Neural progenitor cell (in vitro differentiated cells): ENCODE measurements around the gene COL21A1. TPM values are rescaled to one million over a fixed set of nuclear protein-coding genes. Genes with fewer than 3 reads are reported as not detected.

ENCODE experiments used
- DNase-seq: peaks from one replicate; pipeline ENCODE4 v3.0.0-alpha.2; 2016; ENCODE audit warnings: low spot score
- H2AFZ ChIP-seq: fragments of 200-600 bp; sonication (generic); replicated peaks from 2 replicates; pipeline ENCODE4 v1.6.1; 2016; ENCODE audit warnings: antibody characterized with exemption
- H3F3A ChIP-seq: fragments of 200-600 bp; sonication (generic); 2 replicates; pipeline ENCODE4 v1.6.1; 2016; ENCODE audit warnings: antibody characterized with exemption, low read depth
- H3K27ac ChIP-seq: fragments of 200-600 bp; sonication (generic); 2 replicates; pipeline ENCODE4 v1.5.1; 2016; ENCODE audit warnings: mild to moderate bottlenecking
- H3K27me3 ChIP-seq: fragments of 200-600 bp; sonication (generic); 2 replicates; pipeline ENCODE4 v1.6.1; 2016; ENCODE audit warnings: mild to moderate bottlenecking, moderate library complexity
- H3K36me3 ChIP-seq: fragments of 200-600 bp; sonication (generic); 2 replicates; pipeline ENCODE4 v1.5.1; 2016
- H3K4me1 ChIP-seq: fragments of 200-600 bp; sonication (generic); 2 replicates; pipeline ENCODE4 v1.6.1; 2016; ENCODE audit warnings: mixed run types
- H3K4me2 ChIP-seq: fragments of 200-600 bp; sonication (generic); 2 replicates; pipeline ENCODE4 v1.6.1; 2016
- H3K4me3 ChIP-seq: fragments of 200-600 bp; sonication (generic); 2 replicates; pipeline ENCODE4 v1.5.1; 2016
- H3K79me2 ChIP-seq: fragments of 200-600 bp; sonication (generic); 2 replicates; pipeline ENCODE4 v1.6.1; 2016; ENCODE audit warnings: low read depth
- H3K9ac ChIP-seq: fragments of 200-600 bp; sonication (generic); 2 replicates; pipeline ENCODE4 v1.6.1; 2016
- H3K9me3 ChIP-seq: fragments of 200-600 bp; sonication (generic); 2 replicates; pipeline ENCODE4 v1.5.1; 2016; ENCODE audit warnings: low read depth
- H4K20me1 ChIP-seq: fragments of 200-600 bp; sonication (generic); 2 replicates; pipeline ENCODE4 v1.6.1; 2016; ENCODE audit warnings: low read depth
- H3K27ac Mint-ChIP-seq: 3 replicates; pipeline ENCODE4 v1.8.0; 2021; ENCODE audit warnings: mixed read lengths
- H3K27me3 Mint-ChIP-seq: 2 replicates; pipeline ENCODE4 v1.8.0; 2022; ENCODE audit warnings: low read depth, mild to moderate bottlenecking, inconsistent platforms, moderate library complexity, mixed read lengths; ENCODE audit not compliant: insufficient read depth
- H3K36me3 Mint-ChIP-seq: 3 replicates; pipeline ENCODE4 v1.8.0; 2021; ENCODE audit warnings: mixed read lengths
- H3K4me1 Mint-ChIP-seq: 3 replicates; pipeline ENCODE4 v1.8.0; 2021; ENCODE audit warnings: mixed read lengths
- H3K4me3 Mint-ChIP-seq: 3 replicates; pipeline ENCODE4 v1.8.0; 2021; ENCODE audit warnings: mild to moderate bottlenecking, moderate library complexity, mixed read lengths
- H3K9me3 Mint-ChIP-seq: 3 replicates; pipeline ENCODE4 v1.8.0; 2020; ENCODE audit warnings: mixed read lengths
- CTCF ChIP-seq: fragments of 200-600 bp; sonication (generic); IDR thresholded peaks from 2 replicates; pipeline ENCODE4 v1.5.1; 2017; ENCODE audit warnings: antibody characterized with exemption, mild to moderate bottlenecking
- EZH2 ChIP-seq: fragments of 200-600 bp; sonication (generic); IDR thresholded peaks from 2 replicates; pipeline ENCODE4 v1.6.1; 2017; ENCODE audit warnings: antibody characterized with exemption, mild to moderate bottlenecking, moderate library complexity
- EZH2phosphoT487 ChIP-seq: fragments of 200-600 bp; sonication (generic); IDR thresholded peaks from 2 replicates; pipeline ENCODE4 v1.6.1; 2017; ENCODE audit warnings: antibody characterized with exemption
- total RNA-seq: library from RNA; depleted of rRNA; stranded (reverse); fragments of >200 nt; gene quantifications from 2 replicates; pipeline ENCODE4 v1.2.3, GENCODE V29; 2015; ENCODE audit warnings: low replicate concordance

Gene COL21A1
- total RNA-seq, 1 donor from 2014 or later: 0.95 TPM

- H3K9ac ChIP-seq: no peak overlapping the region
- Mint-ChIP-seq H3K27ac (no peak overlapping the region), H3K9me3 (no peaks in the 10 kb centered on the region), H3K4me3 (no peak overlapping the region), H3K36me3 (no peaks in the 10 kb centered on the region), H3K27me3 (peaks cover 5% of the 10 kb centered on the region), H3K4me1 (no peaks in the 10 kb centered on the region)
- no peaks in the 10 kb centered on the region for H3K4me1 ChIP-seq
- H4K20me1 ChIP-seq: no peaks in the 10 kb centered on the region
- no peak overlapping the region for H2AFZ ChIP-seq
- H3K4me3 ChIP-seq: no peak overlapping the region
- H3K79me2 ChIP-seq: no peaks in the 10 kb centered on the region
- no peaks in the 10 kb centered on the region for H3K9me3 ChIP-seq
- no peaks in the 10 kb centered on the region for H3K36me3 ChIP-seq
- no peak overlapping the region for H3K4me2 ChIP-seq
- H3K27me3 ChIP-seq: no peaks in the 10 kb centered on the region
- H3F3A ChIP-seq: no peaks in the 10 kb centered on the region
- no peak overlapping the region for H3K27ac ChIP-seq
- TF ChIP-seq EZH2phosphoT487 (no peak), EZH2 (no peak), CTCF (no peak)
- DNase-seq: no peak
Observed at GRCh38 chr6:56145616-56146015, 101.8 kb downstream of the COL21A1 start.

- H3K4me1 ChIP-seq: no peaks in the 10 kb centered on the region
- H3K4me3 ChIP-seq: no peak overlapping the region
- H3K27me3 Mint-ChIP-seq: peaks cover 5% of the 10 kb centered on the region
- H2AFZ ChIP-seq: no peak overlapping the region
- H3K9me3 ChIP-seq: no peaks in the 10 kb centered on the region
- no peaks in the 10 kb centered on the region for H3K9me3 Mint-ChIP-seq
- no peak overlapping the region for H3K27ac ChIP-seq
- H3K4me2 ChIP-seq: no peak overlapping the region
- TF ChIP-seq EZH2phosphoT487: no peak
- no peak for TF ChIP-seq CTCF
- no peak for TF ChIP-seq EZH2
- H3K27me3 ChIP-seq: no peaks in the 10 kb centered on the region
- H3K27ac Mint-ChIP-seq: no peak overlapping the region
- H3K9ac ChIP-seq: no peak overlapping the region
- no peaks in the 10 kb centered on the region for H3K36me3 ChIP-seq
- H3F3A ChIP-seq: no peaks in the 10 kb centered on the region
- no peaks in the 10 kb centered on the region for H3K79me2 ChIP-seq
- no peak overlapping the region for H3K4me3 Mint-ChIP-seq
- H3K4me1 Mint-ChIP-seq: no peaks in the 10 kb centered on the region
- DNase-seq: no peak
- no peaks in the 10 kb centered on the region for H4K20me1 ChIP-seq
- H3K36me3 Mint-ChIP-seq: no peaks in the 10 kb centered on the region
Observed at GRCh38 chr6:56144538-56145324, 102.6 kb downstream of the COL21A1 start.

GRCh38 chr6:56143796-56144195 lies 103.6 kb downstream of the COL21A1 start:
- H3K27ac ChIP-seq: no peak overlapping the region
- DNase-seq: no peak
- no peak for TF ChIP-seq CTCF
- no peak for TF ChIP-seq EZH2phosphoT487
- no peak for TF ChIP-seq EZH2
- no peaks in the 10 kb centered on the region for H3K9me3 ChIP-seq
- no peaks in the 10 kb centered on the region for H3K27me3 ChIP-seq
- H3K27me3 Mint-ChIP-seq: peaks cover 2% of the 10 kb centered on the region
- no peaks in the 10 kb centered on the region for H3K36me3 ChIP-seq
- no peaks in the 10 kb centered on the region for H3K79me2 ChIP-seq
- no peak overlapping the region for H3K27ac Mint-ChIP-seq
- H4K20me1 ChIP-seq: no peaks in the 10 kb centered on the region
- H3K4me3 Mint-ChIP-seq: no peak overlapping the region
- no peaks in the 10 kb centered on the region for H3K9me3 Mint-ChIP-seq
- no peaks in the 10 kb centered on the region for H3K4me1 Mint-ChIP-seq
- H3F3A ChIP-seq: no peaks in the 10 kb centered on the region
- H2AFZ ChIP-seq: no peak overlapping the region
- H3K4me2 ChIP-seq: no peak overlapping the region
- no peaks in the 10 kb centered on the region for H3K36me3 Mint-ChIP-seq
- no peak overlapping the region for H3K4me3 ChIP-seq
- no peak overlapping the region for H3K9ac ChIP-seq
- no peaks in the 10 kb centered on the region for H3K4me1 ChIP-seq
